Measurements from ENCODE around the gene SNAI1. TPM values are rescaled to one million over a fixed set of nuclear protein-coding genes. Genes with fewer than 3 reads are reported as not detected.

The SNAI1 gene
- total RNA-seq, 6 experiments from 2014 or later = 4.7 to 6.8 (median 5.2) TPM

GRCh38 chr20:50037123-50037522, 54.3 kb downstream of the SNAI1 start:
- TF ChIP-seq, protein P1, sequence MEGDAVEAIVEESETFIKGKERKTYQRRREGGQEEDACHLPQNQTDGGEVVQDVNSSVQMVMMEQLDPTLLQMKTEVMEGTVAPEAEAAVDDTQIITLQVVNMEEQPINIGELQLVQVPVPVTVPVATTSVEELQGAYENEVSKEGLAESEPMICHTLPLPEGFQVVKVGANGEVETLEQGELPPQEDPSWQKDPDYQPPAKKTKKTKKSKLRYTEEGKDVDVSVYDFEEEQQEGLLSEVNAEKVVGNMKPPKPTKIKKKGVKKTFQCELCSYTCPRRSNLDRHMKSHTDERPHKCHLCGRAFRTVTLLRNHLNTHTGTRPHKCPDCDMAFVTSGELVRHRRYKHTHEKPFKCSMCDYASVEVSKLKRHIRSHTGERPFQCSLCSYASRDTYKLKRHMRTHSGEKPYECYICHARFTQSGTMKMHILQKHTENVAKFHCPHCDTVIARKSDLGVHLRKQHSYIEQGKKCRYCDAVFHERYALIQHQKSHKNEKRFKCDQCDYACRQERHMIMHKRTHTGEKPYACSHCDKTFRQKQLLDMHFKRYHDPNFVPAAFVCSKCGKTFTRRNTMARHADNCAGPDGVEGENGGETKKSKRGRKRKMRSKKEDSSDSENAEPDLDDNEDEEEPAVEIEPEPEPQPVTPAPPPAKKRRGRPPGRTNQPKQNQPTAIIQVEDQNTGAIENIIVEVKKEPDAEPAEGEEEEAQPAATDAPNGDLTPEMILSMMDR (IDR thresholded peaks at IDR 0.05) = no peak
- H3K36me3 Mint-ChIP-seq (ENCODE audit: low read depth) = no peaks in the 10 kb centered on the region
- H3K27ac Mint-ChIP-seq = no peak overlapping the region
- peaks cover 31% of the 10 kb centered on the region for H3K4me1 Mint-ChIP-seq (ENCODE audit: low read depth)
- no peak overlapping the region for H3K4me3 Mint-ChIP-seq
- H3K9me3 Mint-ChIP-seq = no peaks in the 10 kb centered on the region
- no peak for DNase-seq
- peaks cover 1% of the 10 kb centered on the region for H3K27me3 Mint-ChIP-seq (ENCODE audit: insufficient read depth)

- DNase-seq = no peak
- Mint-ChIP-seq H3K27ac (no peak overlapping the region), H3K36me3 (ENCODE audit: low read depth) (no peaks in the 10 kb centered on the region), H3K9me3 (no peaks in the 10 kb centered on the region), H3K4me3 (no peak overlapping the region), H3K27me3 (ENCODE audit: insufficient read depth) (peaks cover 1% of the 10 kb centered on the region), H3K4me1 (ENCODE audit: low read depth) (peaks cover 28% of the 10 kb centered on the region)
- TF ChIP-seq, protein P1 (IDR thresholded peaks at IDR 0.05) = no peak
These were observed 54.8 kb downstream of the SNAI1 start for GRCh38 chr20:50037575-50037974.

DNA sequence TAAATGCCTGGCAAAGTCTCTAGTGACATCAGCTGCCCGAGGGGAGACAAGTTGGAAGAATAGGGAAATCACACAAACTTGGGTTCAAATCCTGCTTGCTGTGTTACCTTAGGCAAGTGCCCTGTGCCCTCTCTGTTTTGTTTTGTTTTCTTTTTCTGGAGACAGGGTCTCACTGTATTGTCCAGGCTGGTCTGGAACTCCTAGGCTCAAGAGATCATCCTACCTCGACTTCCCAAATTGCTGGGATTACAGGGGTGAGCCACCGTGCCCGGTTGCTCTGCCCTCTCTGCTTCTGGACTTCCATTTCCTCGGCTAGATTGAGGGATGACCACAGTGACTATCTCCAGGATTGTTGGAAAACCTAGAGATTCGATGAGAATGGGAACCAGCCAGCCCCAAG, 55.4 kb downstream of the SNAI1 start:
- Mint-ChIP-seq H3K27ac (no peak overlapping the region), H3K4me3 (no peak overlapping the region), H3K36me3 (ENCODE audit: low read depth) (no peaks in the 10 kb centered on the region), H3K4me1 (ENCODE audit: low read depth) (peaks cover 26% of the 10 kb centered on the region), H3K9me3 (no peaks in the 10 kb centered on the region), H3K27me3 (ENCODE audit: insufficient read depth) (peaks cover 1% of the 10 kb centered on the region)
- no peak for DNase-seq
- TF ChIP-seq, protein P1 (IDR thresholded peaks at IDR 0.05) = no peak

Other genes starting within 250 kb of the SNAI1 start
- gene SLC9A8, start 170.2 kb upstream of the SNAI1 start, total RNA-seq (2021; fragmentation: NEBNext Ultra II Directional; extraction: Animal tissue kit (Norgen Biotek cat#: 25700)) = 1 to 10 TPM; 7.1 to 8.0 (median 7.4) TPM
- 1 to 10 TPM; 6.9 to 8.0 (median 7.2) TPM for gene SPATA2, start 67.5 kb upstream of the SNAI1 start, total RNA-seq (2021; fragmentation: NEBNext Ultra II Directional; extraction: Animal tissue kit (Norgen Biotek cat#: 25700))
- 10 to 100 TPM; 51.6 to 61.0 (median 56.1) TPM for gene RNF114, start 46.6 kb upstream of the SNAI1 start, total RNA-seq (2021; fragmentation: NEBNext Ultra II Directional; extraction: Animal tissue kit (Norgen Biotek cat#: 25700))
- gene UBE2V1, start 130.2 kb downstream of the SNAI1 start, total RNA-seq (2021; fragmentation: NEBNext Ultra II Directional; extraction: Animal tissue kit (Norgen Biotek cat#: 25700)) = 100 to 1,000 TPM; 192 to 242 (median 210) TPM
- gene PEDS1, start 170.7 kb downstream of the SNAI1 start, total RNA-seq (2021; fragmentation: NEBNext Ultra II Directional; extraction: Animal tissue kit (Norgen Biotek cat#: 25700)) = 10 to 100 TPM; 25.8 to 29.8 (median 27.8) TPM
- gene CEBPB, start 207.8 kb downstream of the SNAI1 start, total RNA-seq (2021; fragmentation: NEBNext Ultra II Directional; extraction: Animal tissue kit (Norgen Biotek cat#: 25700)) = 10 to 100 TPM; 57.9 to 62.8 (median 59.8) TPM